Pancreas (tissue), 10 donors: ENCODE results near the gene TMEM135. TPM values are rescaled to one million over a fixed set of nuclear protein-coding genes. Genes with fewer than 3 reads are reported as not detected.

Experiments used
- ATAC-seq, 4 donors: fragments of 200-7000 bp; cut with Tn5 transposase; one replicate each; pipeline versions ENCODE4 v1.8.0 to v1.9.1; 2020; ENCODE audit warnings: mild to moderate bottlenecking in 4 of 4, moderate library complexity in 4 of 4
- DNase-seq, 6 donors: peaks; one replicate each; pipeline ENCODE4 v3.0.0-alpha.2; 2020
- FAIRE-seq: peaks from 2 replicates; lab custom pipeline; 2012; peaks lifted over from hg19 to GRCh38; lab: Jason Lieb, UNC
- H3K27ac ChIP-seq, 4 donors: fragments of 200-600 bp; sonication (generic); 1 replicate in 3 of 4; 2 replicates in 1 of 4; pipeline versions ENCODE4 v1.5.0 to v1.8.0; 2020
- H3K27me3 ChIP-seq, 4 donors: fragments of 200-600 bp; one replicate each; pipeline ENCODE4 v1.8.0; 2021
- H3K36me3 ChIP-seq, 3 donors: fragments of 200-600 bp; sonication (generic) in 1 of 3; one replicate each; pipeline versions ENCODE4 v1.5.0 to v1.8.0; 2020 to 2021
- H3K4me1 ChIP-seq, 3 donors: fragments of 200-600 bp; one replicate each; pipeline ENCODE4 v1.8.0; 2021
- H3K4me3 ChIP-seq, 4 donors: fragments of 200-600 bp; sonication (generic) in 2 of 4; one replicate each; pipeline versions ENCODE4 v1.5.0 to v1.8.0; 2020 to 2021
- H3K9me3 ChIP-seq, 4 donors: fragments of 200-600 bp; one replicate each; pipeline ENCODE4 v1.8.0; 2021
- WGBS, 2 donors: extraction: QIAGEN DNeasy Blood & Tissue Kit; methylation state at CpG; one replicate each; pipeline ENCODE4 v1.1.7; 2013; 5-methylcytosine and 5-hydroxymethylcytosine counted together
- intact Hi-C, 3 donors: fragments of 100-400 bp; cut with DNase I; formaldehyde crosslinking; loops; one replicate each; pipeline versions ENCODE4 v1.11.1 to v1.14.2; 2022
- polyA plus RNA-seq, 2 donors: library from polyadenylated mRNA; stranded (reverse); fragments of 200-250 nt; gene quantifications; one replicate each; pipeline ENCODE4 v1.2.3, GENCODE V29; 2013
- total RNA-seq, 6 donors: library from RNA; stranded (reverse); fragmentation: NEBNext Ultra II Directional in 4 of 6; extraction: Animal tissue kit (Norgen Biotek cat#: 25700) in 4 of 6; gene quantifications; one replicate each; pipeline versions ENCODE4 v1.2.1 to v1.2.4, GENCODE V29; 2021 to 2023
- TF ChIP-seq, protein P1 (sequence below), 4 donors: fragments of 200-600 bp; sonication (generic) in 3 of 4; IDR thresholded peaks; one replicate each; pipeline versions ENCODE4 v1.5.0 to v1.8.0; 2021; ENCODE audit warnings: antibody characterized with exemption in 4 of 4
- donor health status: healthy with polysubstance abuse.
- donor health status: DM: no; HTN: no; CAD: no; lungs with moderate emphysema.
- donor health status: DM: no; HTN: no; CAD: no.
- donor health status: control.
- donor health status: control.
- donor health status: Bipolar disorder and iron deficiency.
- donor health status: DM: yes; HTN: yes; CAD: no.
- donor health status: DM: no; HTN: no; CAD: no.
- donor health status: DM: no; HTN: no; CAD: no.
- donor health status: DM: yes; HTN: yes; CAD: no.

TMEM135 gene
- total and polyA plus RNA-seq, 8 donors, result 2.6 to 10.1 (median 8.0) TPM

DNA sequence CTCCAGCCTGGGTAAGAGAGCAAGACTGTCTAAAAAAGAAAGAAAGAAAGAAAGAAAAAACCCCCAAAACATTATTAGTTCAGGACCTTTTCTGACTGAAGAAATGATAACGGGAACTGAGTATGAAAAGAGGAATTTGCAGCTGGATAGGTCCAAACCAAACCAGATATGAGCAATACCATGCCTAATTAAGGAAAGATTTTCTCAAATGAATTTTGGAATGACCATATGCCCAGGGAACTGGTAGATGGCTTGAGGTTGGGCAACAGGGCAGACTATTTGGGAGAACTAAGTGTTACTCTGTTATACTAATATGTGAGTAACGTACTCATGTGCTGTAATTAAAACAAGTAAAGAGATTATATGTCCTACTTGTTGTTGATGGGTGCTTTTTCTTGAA is 186.1 kb downstream of the TMEM135 start:
- WGBS, 2 donors, result 96 to 99% methylated on average over 2 of the region's 2 CpGs
- Histone ChIP-seq H3K4me3 (no peak overlapping the region), H3K27ac (no peak overlapping the region), H3K36me3 (no peaks in the 10 kb centered on the region), H3K9me3 (no peaks in the 10 kb centered on the region), H3K4me1 (no peaks in the 10 kb centered on the region), H3K27me3 (no peaks in the 10 kb centered on the region)
- intact Hi-C loops, result no loop called here
- DNase-seq, result no peak
- TF ChIP-seq, protein P1, sequence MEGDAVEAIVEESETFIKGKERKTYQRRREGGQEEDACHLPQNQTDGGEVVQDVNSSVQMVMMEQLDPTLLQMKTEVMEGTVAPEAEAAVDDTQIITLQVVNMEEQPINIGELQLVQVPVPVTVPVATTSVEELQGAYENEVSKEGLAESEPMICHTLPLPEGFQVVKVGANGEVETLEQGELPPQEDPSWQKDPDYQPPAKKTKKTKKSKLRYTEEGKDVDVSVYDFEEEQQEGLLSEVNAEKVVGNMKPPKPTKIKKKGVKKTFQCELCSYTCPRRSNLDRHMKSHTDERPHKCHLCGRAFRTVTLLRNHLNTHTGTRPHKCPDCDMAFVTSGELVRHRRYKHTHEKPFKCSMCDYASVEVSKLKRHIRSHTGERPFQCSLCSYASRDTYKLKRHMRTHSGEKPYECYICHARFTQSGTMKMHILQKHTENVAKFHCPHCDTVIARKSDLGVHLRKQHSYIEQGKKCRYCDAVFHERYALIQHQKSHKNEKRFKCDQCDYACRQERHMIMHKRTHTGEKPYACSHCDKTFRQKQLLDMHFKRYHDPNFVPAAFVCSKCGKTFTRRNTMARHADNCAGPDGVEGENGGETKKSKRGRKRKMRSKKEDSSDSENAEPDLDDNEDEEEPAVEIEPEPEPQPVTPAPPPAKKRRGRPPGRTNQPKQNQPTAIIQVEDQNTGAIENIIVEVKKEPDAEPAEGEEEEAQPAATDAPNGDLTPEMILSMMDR (IDR thresholded peaks at IDR 0.05), result no peak
- FAIRE-seq, result no peak
- no peak for ATAC-seq

- DNase-seq (no peak), FAIRE-seq (no peak), ATAC-seq (no peak)
- Histone ChIP-seq H3K4me3 (no peak overlapping the region), H3K27ac (no peak overlapping the region), H3K4me1 (no peaks in the 10 kb centered on the region), H3K36me3 (no peaks in the 10 kb centered on the region), H3K9me3 (no peaks in the 10 kb centered on the region), H3K27me3 (no peaks in the 10 kb centered on the region)
- 42 to 47% methylated on average over 1 of the region's 1 CpG for WGBS, 2 donors
- intact Hi-C loops, result no loop called here
- TF ChIP-seq, protein P1 (IDR thresholded peaks at IDR 0.05), result no peak
These were observed 186.8 kb downstream of the TMEM135 start for GRCh38 chr11:87224486-87224885.

DNA sequence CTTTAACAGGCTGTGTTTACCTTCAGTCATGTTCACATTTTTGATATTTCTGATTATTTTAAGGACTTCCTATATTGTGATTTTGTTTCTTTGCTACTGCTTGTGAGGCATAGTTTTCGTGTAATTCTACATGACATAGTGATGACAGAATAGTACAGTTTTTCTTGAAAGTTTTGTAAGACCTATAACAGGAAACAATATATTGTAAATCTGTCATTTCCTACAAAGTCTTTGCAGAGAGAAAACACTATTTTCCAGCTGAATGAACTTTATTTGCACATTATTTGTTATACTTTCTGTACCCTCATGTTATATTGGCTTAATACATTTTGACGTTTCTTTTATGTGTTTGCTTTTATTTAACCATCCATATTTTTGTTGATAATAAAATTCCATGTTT is 191.1 kb downstream of the TMEM135 start:
- no peak for FAIRE-seq

GRCh38 chr11:87230995-87231394 is 193.3 kb downstream of the TMEM135 start:
- TF ChIP-seq, protein P1 (IDR thresholded peaks at IDR 0.05), result no peak
- DNase-seq, result no peak

More for the DNA sequence above, 191.1 kb downstream of the TMEM135 start:
- ATAC-seq, result no peak
- Histone ChIP-seq H3K36me3 (no peaks in the 10 kb centered on the region), H3K4me1 (no peaks in the 10 kb centered on the region), H3K9me3 (no peaks in the 10 kb centered on the region), H3K4me3 (no peak overlapping the region), H3K27me3 (no peaks in the 10 kb centered on the region), H3K27ac (no peak overlapping the region)
- intact Hi-C loops, result no loop called here
- WGBS, 2 donors, result 73 to 74% methylated on average over 2 of the region's 2 CpGs
- DNase-seq, result no peak
- TF ChIP-seq, protein P1 (IDR thresholded peaks at IDR 0.05), result no peak

DNA sequence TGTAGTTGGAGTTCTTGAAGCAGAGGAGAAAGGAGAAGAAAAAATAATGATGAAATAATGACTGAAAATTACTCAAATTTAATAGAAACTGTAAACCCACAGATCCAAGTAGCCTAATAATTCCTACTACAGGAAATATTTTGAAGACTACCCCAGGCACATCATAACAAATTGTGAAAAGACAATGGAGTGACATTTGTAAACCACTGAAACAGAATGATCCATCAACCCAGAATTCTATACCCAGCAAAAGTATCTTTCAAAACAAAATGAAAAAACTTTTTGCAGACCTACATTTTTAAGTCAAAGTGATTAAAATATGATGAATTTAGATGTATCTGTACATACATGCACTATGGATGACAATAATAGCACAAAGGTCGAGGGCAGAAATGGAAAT is 194.6 kb downstream of the TMEM135 start:
- ATAC-seq (no peak), FAIRE-seq (peak; percentile 20), DNase-seq (no peak)
- Histone ChIP-seq H3K36me3 (no peaks in the 10 kb centered on the region), H3K27me3 (no peaks in the 10 kb centered on the region), H3K4me1 (no peaks in the 10 kb centered on the region), H3K4me3 (no peak overlapping the region), H3K9me3 (no peaks in the 10 kb centered on the region), H3K27ac (no peak overlapping the region)
- TF ChIP-seq, protein P1 (IDR thresholded peaks at IDR 0.05), result no peak
- WGBS, 2 donors, result 99 to 100% methylated on average over 1 of the region's 1 CpG
- intact Hi-C loops, result no loop called here

More at GRCh38 chr11:87230995-87231394, 193.3 kb downstream of the TMEM135 start:
- H3K4me3 ChIP-seq, result no peak overlapping the region
- no peak overlapping the region for H3K27ac ChIP-seq
- no peak for ATAC-seq
- no peaks in the 10 kb centered on the region for H3K36me3 ChIP-seq
- WGBS, 2 donors, result 97 to 98% methylated on average over 2 of the region's 2 CpGs
- no peaks in the 10 kb centered on the region for H3K4me1 ChIP-seq
- FAIRE-seq, result no peak
- no peaks in the 10 kb centered on the region for H3K27me3 ChIP-seq
- intact Hi-C loops, result no loop called here
- no peaks in the 10 kb centered on the region for H3K9me3 ChIP-seq
